OCI-LY3 (cell line): ENCODE measurements around the gene GZMM.

Source experiments
- CTCF ChIP-seq: fragments of 200-600, 300-600 bp; sonication (generic); IDR thresholded peaks from 2 replicates; pipeline ENCODE4 v1.5.1; 2014; ENCODE audit warnings: antibody characterized with exemption, low read length, low read depth
- EZH2phosphoT487 ChIP-seq: fragments of 200-600 bp; shearing (Covaris generic); IDR thresholded peaks from 2 replicates; pipeline ENCODE4 v1.6.1; 2018; ENCODE audit warnings: antibody characterized with exemption, mixed run types, low read depth

GRCh38 chr19:540867-541637 is 2.8 kb upstream of the GZMM start:
- TF ChIP-seq CTCF = no peak
- TF ChIP-seq EZH2phosphoT487 = no peak
